ENCODE measurements around the gene RBMS3.
"Not testable (repeated sequence)": the region's sequence is repeated elsewhere in the genome, so short reads cannot be mapped to it uniquely, and the experiment has no call there.

RBMS3 gene

DNA sequence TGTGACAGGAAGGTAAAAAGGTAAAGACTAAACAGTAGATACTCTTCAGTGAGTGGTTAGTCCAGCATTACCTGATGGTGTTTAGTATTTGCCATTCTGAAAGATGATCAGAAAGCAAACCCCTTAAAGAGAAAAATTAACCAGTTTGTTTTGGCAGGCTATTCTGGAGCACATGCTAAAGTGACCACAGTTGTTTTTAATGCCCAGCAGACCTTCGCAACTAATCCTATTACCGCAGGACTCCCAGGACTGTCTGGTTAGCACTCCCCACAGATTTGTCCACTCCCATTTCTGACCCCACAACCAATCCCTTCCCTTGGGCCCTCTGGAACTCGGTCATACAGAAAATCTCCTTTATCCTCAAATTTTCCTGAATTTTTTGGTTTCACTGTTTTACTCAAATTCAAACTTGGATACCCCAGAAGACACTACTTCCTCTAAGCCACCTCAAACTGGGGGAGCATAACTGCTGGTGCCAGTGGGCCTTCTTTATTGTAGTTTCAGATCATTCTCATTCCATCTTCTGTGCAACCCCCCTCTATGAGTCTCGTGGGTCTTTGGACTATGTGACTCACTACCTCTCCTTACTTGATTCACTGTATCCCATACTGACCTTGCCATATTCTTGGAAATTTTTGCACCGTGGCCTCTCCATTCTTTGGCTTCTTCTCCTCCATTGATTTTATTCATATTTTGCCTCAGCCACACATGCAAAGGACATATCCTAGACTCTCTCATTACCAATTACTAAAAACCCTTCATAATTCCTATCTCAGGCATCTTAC, 104.4 kb downstream of the RBMS3 start:
- DNase-seq (ENCODE audit: low read depth), result peak; percentile 29

DNA sequence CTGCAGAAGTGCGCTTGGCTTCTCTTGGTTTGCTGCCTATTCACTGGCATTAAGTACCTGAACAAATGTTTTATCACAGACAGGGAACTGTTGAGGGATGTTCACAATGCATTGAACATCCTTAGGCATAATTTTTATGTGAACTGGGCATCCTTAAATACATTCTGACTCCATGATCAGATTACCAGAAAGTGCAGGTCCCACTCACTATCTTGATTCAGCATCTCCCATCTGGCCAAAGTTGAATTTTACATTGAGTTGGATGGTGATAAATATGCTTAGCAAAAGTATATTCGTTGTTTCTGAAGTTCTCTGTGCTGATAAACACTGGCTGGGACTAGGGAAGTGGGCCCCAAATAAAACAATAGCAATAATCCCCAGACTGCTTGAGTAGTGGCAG, 108.5 kb downstream of the RBMS3 start:
- DNase-seq (ENCODE audit: low read depth), result no peak

DNA sequence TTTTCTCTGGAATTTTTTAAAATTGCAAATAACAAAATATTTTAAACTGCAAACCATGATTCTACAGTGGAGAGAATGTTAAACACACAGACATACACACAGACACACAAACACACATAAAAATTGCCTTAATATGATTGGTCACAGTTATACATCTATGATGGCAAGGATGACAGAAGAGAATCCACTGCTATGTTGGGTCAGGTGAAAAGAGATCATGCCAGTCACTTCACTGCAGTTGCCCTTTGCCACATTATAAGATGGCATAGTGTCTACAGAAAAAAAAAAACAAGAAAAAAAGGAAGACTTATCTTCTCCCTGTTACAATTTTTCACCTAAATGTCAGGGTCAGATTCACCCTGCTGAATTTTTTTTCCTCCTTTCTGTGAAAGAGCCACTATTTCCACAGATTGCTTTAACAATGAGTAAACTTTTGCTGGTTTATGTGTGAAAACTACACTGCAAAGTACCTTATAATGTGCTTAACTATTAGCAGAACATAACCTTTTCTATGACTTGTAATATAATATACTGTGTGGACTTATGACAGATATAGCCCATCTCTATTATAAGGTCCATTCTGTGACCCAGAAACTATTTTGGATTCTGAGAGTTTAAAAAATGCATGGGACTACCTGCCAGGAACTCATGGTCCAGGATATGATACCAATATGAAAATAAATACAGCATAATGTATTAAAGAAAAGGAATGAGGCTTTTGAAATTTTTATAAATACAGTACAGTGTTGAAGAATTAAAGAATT, 111.9 kb downstream of the RBMS3 start:
- no peak for DNase-seq (ENCODE audit: low read depth)

DNA sequence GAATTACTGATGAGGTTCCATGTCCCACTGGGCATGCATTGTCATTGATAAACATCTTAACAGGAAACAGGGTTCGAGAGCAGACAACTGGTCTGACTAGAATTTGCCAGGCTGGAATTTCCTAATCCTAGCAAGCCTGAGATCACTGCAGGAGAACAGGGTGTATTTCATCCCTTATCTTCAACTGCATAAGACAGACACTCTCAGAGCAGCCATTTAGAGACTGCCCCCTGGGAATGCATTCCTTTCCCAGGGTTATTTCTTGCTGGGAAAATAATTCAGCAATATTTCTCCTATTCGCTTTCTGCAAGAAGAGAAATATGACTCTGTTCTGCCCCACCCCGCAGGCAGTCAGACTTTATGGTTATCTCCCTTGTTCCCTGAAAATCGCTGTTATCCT, 113.1 kb downstream of the RBMS3 start:
- DNase-seq (ENCODE audit: low read depth), result not testable (repeated sequence)

DNA sequence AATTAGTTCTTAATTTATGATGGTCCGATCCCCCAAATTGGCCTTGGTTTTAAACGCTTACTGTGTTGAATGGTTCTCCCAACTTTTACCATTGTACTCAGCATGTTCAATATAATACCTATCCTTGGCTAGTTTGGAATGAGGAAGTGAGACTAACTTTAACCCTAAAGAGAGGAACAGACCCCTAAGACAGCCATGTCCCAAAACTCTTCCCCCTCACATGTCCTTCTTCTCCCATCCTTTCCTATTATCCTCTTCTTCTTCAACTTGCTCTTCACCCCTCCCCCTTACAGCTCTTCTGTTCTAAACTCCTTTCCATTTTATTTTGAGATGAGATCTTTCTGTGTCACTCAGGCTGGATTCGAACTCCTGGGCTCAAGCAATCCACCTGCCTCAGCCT, 116.5 kb downstream of the RBMS3 start:
- DNase-seq (ENCODE audit: low read depth), result no peak

DNA sequence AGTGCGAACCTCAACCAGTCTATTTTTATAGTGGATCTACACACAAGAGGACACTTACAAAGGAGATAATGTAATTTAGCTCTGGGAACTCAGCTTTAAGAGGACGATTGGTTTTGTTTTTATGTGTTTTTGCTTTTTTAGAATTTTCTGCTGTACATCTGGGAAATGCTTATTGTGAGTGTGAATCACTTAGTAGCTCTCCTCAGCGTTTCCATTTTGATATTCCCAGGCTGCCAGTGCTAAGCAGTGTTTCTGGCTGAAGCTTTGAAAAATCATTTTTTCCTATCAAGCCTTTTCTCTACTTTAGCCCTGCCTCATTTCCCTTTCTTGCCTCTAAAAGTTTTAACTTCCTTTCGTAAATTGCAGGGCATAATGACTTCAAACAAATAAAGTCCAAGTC, 117.9 kb downstream of the RBMS3 start:
- DNase-seq (ENCODE audit: low read depth), result no peak

DNA sequence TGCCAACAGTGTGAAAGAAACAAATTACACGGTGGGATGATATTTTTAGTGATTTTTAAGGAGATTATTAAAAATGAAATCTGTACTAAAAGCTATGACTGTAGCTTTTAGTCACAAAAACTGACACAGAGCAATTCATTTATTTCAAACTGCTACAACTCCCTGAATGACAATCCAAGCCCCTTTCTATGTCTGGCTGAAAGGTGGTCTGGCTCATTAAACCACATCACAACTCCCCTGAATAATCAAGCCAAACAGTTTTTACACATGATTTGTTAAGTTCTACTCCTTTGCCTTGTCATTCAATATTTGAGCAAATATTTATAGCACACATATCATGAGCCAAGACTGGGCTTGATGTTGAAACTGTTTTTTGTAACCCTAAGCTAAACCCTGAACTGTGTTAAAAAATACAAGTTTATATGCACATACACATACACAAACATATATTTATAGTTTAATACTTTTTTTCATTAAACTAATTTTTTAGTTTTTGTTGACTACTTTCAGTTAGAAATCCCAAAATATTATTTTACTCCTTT, 125.5 kb downstream of the RBMS3 start:
- no peak for DNase-seq (ENCODE audit: low read depth)

DNA sequence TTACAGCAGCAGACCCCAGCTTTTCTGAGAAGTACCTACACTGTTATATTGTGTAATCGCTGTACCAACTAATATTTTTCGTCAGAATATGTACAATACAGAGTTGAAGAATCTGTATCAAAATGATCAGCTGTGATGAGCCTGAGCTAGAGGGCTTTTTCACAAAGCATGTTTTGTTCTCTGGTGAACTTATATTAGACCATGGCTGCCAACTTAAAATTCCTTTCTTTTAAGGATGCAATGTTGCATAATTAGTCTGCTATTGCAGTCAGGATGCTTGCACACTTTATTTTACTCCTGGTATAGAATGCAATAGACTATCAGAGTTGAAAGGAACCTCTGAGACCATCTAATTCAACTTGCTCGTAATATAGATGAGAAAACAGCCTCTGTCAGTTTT, 127.8 kb downstream of the RBMS3 start:
- DNase-seq (ENCODE audit: low read depth), result no peak

DNA sequence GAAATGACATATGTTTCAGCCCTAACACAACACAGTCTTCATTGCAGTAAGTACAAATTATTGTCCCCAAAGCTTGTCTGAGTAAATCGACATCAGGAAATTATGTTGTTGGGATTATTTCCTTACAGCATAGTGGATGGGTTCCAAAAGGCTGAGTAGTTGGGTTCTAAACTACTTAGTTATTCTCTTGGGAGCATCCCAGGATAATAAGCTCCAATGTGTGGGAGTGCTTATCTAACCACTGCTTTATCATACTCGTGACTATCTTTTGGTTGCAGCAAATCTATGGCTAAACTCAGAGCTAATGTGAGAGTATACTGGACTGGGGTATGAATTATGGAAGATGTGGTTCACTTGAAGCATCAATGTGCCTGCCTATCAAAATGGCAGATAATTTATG, 128.5 kb downstream of the RBMS3 start:
- DNase-seq (ENCODE audit: low read depth), result no peak

DNA sequence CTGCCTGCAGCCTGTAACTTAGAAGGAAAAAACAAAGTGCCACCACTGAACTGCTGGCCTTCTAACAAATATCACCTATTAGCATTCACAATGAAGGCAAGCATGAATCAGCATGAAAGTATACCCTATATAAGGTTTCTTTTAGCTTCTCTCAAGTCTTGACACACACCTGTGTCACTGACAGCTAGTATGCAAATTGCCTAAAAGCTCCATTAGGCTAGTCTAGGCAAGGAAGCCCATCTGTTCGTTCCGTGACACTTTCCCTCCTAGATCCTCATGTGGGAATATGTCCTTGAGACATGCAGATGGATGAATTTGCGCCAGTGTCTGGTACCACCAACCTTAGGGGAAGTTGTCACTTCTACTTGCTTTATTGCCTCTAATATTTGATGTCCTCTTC, 129.3 kb downstream of the RBMS3 start:
- no peak for DNase-seq (ENCODE audit: low read depth)

DNA sequence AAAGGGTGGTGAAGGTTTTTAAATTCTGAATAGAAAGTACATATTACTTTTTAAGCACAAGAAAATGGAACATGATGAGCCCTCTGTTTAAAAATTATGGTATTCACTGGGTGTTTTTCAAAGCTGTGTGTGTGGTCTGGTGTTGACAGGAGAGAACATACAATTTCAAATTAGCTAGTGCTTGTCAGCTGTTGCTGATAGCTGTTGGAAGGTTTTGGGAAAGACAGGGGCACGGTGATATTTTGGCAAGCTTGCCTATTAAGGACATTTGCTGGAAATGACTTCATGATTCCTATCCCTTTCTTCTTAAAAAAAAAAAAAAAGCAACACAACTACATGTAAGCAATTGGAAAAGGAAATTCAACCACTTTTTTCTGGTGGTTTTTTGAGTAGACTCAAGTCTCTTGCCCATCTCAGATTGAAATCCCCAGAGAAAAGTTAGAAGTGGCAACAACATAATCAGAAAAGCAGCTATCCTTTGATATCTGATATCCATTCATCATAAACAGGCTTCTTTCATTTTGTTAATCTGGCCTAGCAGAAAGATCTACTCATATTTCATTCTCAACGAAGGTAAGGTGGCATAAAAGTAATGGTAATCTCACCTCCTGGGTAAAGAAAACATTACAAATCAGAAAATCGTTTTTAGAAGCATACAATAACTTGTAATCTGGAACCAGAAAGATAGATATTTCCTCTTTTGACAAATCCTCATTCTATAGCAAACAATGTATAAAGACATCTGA, 130.0 kb downstream of the RBMS3 start:
- no peak for DNase-seq (ENCODE audit: low read depth)

DNA sequence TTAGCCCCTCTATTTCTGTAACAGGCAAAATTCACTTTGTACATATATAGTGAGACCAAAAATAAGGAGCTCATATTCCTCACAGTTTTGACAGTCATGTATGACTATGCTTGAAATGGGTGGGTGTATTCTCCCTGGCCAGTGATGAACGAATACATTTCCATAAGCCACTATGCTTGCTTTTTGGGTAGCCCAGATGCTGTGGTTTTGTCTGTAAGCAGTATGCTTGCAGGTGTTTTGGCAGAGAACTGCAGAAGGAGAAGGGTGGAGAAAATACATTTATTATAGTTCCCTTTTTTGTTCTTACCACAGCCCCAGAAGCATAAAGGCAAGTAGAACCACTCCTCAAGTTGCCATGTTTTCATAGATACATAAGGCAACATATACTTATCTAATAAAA, 131.2 kb downstream of the RBMS3 start:
- no peak for DNase-seq (ENCODE audit: low read depth)

DNA sequence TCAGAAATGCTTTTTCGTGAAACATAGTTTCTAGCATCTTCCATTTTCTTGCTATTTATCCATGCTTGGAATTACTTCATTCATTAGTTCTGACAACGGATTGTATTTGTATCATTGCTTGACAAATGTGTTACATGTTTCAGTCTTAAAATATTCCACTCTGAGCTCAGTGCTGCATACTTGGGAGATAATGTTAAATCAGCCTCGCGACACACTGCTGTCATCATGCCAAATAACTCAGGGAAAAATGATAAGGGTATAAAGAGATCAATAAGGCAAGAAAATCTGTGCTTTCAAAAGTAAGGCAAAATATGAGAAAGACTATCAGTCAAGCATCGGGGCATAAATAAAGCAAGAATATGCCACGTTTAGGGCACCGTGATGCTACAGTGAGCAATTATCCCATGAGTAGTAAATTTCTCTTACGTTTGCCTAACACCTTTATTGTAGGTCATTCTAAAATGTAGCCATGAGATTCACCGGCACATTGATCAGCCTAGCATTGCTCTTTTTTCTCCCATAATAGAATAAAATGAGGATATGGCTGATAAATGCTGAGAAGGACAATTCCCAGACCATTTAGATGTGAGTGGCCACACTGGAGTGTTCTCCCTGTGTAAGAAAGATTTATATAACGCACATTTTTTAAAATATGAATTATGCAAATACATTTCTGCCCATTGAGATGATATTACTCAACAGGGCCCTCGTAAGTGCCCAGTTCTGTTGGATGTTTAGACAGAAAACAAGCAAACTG, 133.8 kb downstream of the RBMS3 start:
- no peak for DNase-seq (ENCODE audit: low read depth)

DNA sequence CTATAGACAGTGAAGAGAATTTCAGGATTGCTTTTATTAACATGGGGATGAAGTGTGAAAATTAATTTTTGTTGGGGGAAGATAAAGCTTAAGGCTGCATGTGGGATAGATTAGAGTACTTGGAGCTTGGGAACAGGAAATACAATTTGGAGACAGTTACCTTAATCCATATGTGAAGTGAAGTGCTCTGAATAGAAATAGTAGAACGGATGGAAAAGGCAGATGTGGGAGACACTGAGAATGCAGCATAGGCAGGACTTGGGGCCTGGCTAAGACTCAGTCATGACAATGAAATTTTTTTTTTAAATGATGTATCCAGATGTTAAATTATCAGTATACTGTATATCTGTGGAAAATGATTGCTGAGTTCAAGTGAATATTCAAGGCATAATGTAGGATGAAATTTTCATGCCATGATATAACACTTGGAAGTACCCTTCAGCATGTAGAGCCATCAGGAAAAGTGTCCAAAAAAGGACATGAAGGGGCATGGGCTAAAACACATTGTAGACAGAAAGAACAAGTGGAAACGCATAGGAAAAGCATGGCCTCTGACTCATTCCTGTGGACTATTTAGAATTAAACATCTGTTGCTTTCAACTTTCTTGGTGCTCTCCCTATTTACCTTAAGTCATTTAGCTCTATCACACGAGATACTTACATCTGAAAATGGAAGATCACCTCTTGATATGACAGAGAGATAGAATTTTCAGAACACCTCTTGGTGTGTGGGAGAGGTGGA, 134.8 kb downstream of the RBMS3 start:
- no peak for DNase-seq (ENCODE audit: low read depth)

DNA sequence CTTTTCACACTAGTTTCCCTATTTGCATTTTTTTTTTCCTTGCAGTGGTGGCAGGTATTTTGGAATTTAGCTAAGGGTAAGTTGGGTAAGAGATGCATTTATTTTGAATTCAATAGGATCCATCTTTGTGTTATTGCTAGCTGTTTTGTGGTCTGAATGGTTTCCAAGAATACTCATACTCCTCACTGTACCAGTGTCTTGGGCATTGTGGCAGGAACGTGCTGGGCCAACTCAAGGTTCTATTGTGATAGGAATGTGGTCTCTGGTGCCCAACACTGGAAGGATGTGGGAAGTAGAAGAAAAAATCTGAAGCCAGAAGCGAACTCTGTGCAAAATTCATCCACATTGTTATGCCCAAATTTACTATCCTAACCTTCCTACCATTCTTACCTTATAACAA, 135.6 kb downstream of the RBMS3 start:
- DNase-seq (ENCODE audit: low read depth), result no peak

DNA sequence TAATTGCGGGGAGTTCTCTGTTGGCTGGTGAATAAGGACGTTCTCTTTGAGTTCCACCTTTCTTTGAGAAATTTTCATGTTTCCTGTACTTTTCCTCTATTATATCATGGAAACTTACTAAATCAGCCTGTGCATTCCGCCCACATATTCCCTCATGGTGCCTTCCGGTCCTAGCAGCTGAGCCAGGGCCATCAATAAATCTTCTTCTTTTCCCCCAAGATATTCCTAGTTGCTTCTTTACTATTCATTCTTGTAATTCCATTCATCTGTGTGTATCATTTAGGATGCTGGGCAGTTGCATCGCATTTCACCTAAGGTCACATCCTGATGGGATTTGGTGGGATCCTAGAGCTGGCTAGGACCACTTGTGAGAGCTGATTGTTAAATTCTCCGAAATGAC, 139.2 kb downstream of the RBMS3 start:
- no peak for DNase-seq (ENCODE audit: low read depth)

DNA sequence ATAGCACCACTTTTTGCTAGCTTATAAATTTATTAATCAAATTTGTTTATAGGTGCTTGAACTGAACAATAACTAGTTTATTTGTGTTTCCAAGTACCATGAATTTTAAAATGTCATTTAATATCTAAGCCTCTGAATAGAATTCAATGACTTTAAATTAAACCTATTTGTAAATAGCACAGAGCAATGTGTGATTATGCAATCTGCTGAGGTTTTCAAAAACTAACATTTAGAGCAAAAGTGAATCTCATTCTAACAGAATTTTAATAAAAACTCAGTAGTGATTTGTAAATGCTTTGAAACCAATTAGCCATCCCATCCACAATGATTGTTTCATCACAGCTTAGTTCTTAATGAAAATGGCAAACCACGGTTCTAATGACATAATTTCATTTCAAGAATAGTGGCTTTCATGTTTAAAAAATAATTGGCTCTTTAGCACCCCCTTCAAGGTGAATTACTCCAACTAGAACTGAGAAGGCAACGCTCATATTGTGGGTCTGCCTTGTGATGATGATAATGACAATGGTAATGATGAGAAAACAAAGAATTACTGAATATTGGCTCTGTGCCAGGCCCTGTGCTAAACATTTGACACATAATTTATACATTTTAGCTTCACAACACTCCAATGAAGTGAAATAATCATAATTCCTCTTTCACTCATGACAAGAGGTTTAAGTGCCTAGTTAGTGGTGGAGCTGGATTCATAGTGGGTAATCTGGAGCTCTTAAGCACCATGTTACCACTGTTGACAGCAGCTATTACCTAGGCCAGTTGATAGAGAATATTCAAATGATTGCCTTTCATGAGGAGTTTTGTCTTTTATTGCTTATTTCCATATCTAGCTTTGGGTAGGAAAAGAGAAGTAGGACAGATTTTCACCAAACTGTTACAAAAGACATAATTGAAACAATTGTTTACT, 145.7 kb downstream of the RBMS3 start:
- no peak for DNase-seq (ENCODE audit: low read depth)

DNA sequence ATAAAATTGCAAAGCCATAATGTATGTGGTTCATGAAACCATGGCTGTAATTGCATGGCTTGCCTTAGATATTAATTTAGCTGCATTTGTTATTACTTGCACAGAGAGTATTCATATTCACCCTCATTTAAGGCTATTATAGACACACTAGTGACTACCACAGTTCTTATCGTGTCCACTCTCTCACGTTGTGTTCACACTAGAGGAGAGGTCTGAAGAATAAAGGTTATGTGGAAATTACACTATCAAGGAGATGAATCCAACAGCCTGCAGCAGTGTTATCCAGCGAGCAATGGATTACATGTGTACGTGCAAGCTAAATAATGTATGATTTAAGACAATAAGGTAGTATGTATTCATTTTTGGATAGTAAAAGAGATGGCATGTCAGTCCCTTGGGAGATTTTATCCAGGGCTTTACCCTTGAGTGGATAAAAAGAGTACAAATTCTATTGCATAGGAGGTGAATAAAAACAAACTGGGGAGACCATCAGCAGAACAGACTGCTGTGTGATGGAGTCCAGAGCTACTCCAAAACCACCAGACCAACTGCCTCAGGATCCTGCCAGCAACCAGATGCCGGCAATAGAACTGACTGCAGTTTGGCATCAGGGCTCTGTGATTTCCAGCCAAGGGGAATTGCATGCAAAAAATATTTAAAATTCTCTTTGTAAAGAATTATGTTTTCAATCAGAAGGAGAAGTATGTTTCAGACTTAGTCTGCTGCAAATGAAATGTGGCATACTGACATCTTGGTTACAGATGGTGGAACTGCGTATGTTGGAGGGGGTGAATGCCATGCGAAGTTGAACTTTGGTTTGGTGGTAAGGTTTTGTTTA, 146.6 kb downstream of the RBMS3 start:
- DNase-seq (ENCODE audit: low read depth), result peak; percentile 69

DNA sequence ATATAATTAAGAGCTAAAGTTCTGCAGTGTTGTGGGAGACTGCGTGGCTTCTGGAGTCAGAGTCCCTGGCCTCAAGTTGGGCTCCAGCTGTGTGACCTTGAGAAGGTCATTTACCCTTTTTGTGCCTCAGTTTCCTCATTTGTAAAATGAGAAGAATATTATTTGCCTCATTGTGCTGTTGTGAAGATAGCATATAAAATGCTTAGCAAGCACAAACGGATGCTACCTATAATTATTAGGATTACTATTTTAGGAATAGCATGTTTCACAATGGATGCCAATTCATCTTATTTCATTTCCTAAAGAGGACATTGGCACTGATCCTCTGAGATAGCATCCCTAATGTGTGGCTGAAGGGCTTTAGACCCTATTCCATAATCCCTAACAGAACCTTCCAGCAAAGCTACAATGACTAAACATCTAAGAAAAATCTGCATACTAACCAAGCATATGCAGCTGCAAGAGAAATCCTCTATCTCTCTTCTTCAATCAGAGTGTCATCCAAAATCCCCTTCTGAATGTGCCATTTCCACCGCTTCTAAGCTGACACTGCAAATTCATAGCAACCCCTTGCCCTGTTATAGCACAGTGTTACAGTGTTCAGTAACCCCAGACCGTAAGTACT, 148.3 kb downstream of the RBMS3 start:
- DNase-seq (ENCODE audit: low read depth), result no peak
